CD14-positive monocyte (primary cell): Measurements from ENCODE around the gene SGCA. TPM values are rescaled to one million over a fixed set of nuclear protein-coding genes. Genes with fewer than 3 reads are reported as not detected.

Experiments used
- DNase-seq, 3 donors: peaks; one replicate each; pipeline ENCODE4 v3.0.0-alpha.2; 2011 to 2022
- H2AFZ ChIP-seq: 2 replicates; pipeline ENCODE4 v1.6.0; 2012; ENCODE audit warnings: mild to moderate bottlenecking, low read depth, low read length, inconsistent platforms; ENCODE audit not compliant: insufficient read depth, poor library complexity, severe bottlenecking
- H3K27ac ChIP-seq, 2 donors: 1 replicate in 1 of 2; 2 replicates in 1 of 2; pipeline ENCODE4 v1.5.1; 2012 to 2013; ENCODE audit warnings: low read length in 2 of 2, control low read depth in 1 of 2, inconsistent platforms in 1 of 2, low read depth in 1 of 2, mild to moderate bottlenecking in 1 of 2
- H3K27me3 ChIP-seq, 2 donors: one replicate each; pipeline versions ENCODE4 v1.6.0 to v1.6.1; 2011 to 2013; ENCODE audit warnings: low read length in 2 of 2; ENCODE audit not compliant: control insufficient read depth in 2 of 2, insufficient read depth in 2 of 2
- H3K36me3 ChIP-seq, 2 donors: replicated peaks in 1 of 2; 1 replicate in 1 of 2; 2 replicates in 1 of 2; pipeline versions ENCODE4 v1.5.1 to v1.6.1; 2012 to 2013; ENCODE audit warnings: low read length in 2 of 2, control low read depth in 1 of 2, inconsistent platforms in 1 of 2, mild to moderate bottlenecking in 1 of 2; ENCODE audit not compliant: insufficient read depth in 2 of 2, control insufficient read depth in 1 of 2
- H3K4me1 ChIP-seq, 2 donors: 1 replicate in 1 of 2; 2 replicates in 1 of 2; pipeline versions ENCODE4 v1.5.1 to v1.6.1; 2012 to 2013; ENCODE audit warnings: low read length in 2 of 2, control low read depth in 1 of 2, inconsistent platforms in 1 of 2, mild to moderate bottlenecking in 1 of 2, moderate library complexity in 1 of 2; ENCODE audit not compliant: insufficient read depth in 2 of 2, control insufficient read depth in 1 of 2
- H3K4me2 ChIP-seq: replicated peaks from 2 replicates; pipeline ENCODE3; 2012; ENCODE audit warnings: low read length, moderate library complexity, mild to moderate bottlenecking; ENCODE audit not compliant: poor library complexity, severe bottlenecking; ENCODE audit errors: extremely low read depth
- H3K4me3 ChIP-seq, 3 experiments: fragments of 200-600 bp in 1 of 3; sonication (generic) in 1 of 3; replicated peaks in 1 of 3; 1 replicate in 2 of 3; 2 replicates in 1 of 3; pipeline ENCODE4 v1.5.1; 2011 to 2013; ENCODE audit warnings: low read length in 3 of 3, mild to moderate bottlenecking in 3 of 3, control low read depth in 2 of 3, low read depth in 2 of 3, inconsistent platforms in 1 of 3, moderate library complexity in 1 of 3
- H3K79me2 ChIP-seq: 2 replicates; pipeline ENCODE4 v1.6.0; 2012; ENCODE audit warnings: mild to moderate bottlenecking, control low read depth, inconsistent platforms, low read length, moderate library complexity; ENCODE audit not compliant: insufficient read depth
- H3K9ac ChIP-seq: 2 replicates; pipeline ENCODE4 v1.6.0; 2017; ENCODE audit warnings: low read length, mild to moderate bottlenecking; ENCODE audit not compliant: insufficient read depth, poor library complexity, severe bottlenecking
- H3K9me3 ChIP-seq, 2 donors: replicated peaks in 1 of 2; 1 replicate in 1 of 2; 2 replicates in 1 of 2; pipeline versions ENCODE4 v1.5.1 to v1.6.1; 2012 to 2013; ENCODE audit warnings: low read length in 2 of 2, control low read depth in 1 of 2; ENCODE audit not compliant: control insufficient read depth in 1 of 2, insufficient read depth in 1 of 2
- H4K20me1 ChIP-seq: 2 replicates; pipeline ENCODE4 v1.6.0; 2012; ENCODE audit warnings: mild to moderate bottlenecking, low read length, control low read depth, moderate library complexity; ENCODE audit not compliant: insufficient read depth
- H3K27ac Mint-ChIP-seq, 7 donors: one replicate each; pipeline ENCODE4 v1.8.0; 2020; ENCODE audit warnings: mild to moderate bottlenecking in 7 of 7, mixed read lengths in 7 of 7, moderate library complexity in 6 of 7, inconsistent platforms in 2 of 7
- H3K27me3 Mint-ChIP-seq, 3 donors: one replicate each; pipeline ENCODE4 v1.8.0; 2021 to 2022; ENCODE audit warnings: low read depth in 3 of 3, mild to moderate bottlenecking in 3 of 3, mixed read lengths in 3 of 3, moderate library complexity in 3 of 3, inconsistent platforms in 1 of 3
- H3K36me3 Mint-ChIP-seq, 2 donors: one replicate each; pipeline ENCODE4 v1.8.0; 2020; ENCODE audit warnings: mixed read lengths in 2 of 2, inconsistent platforms in 1 of 2, mild to moderate bottlenecking in 1 of 2
- H3K4me1 Mint-ChIP-seq: one replicate; pipeline ENCODE4 v1.8.0; 2020; ENCODE audit warnings: mild to moderate bottlenecking, mixed read lengths
- H3K4me3 Mint-ChIP-seq, 2 donors: one replicate each; pipeline ENCODE4 v1.8.0; 2020; ENCODE audit warnings: mild to moderate bottlenecking in 2 of 2, mixed read lengths in 2 of 2, moderate library complexity in 1 of 2
- H3K9me3 Mint-ChIP-seq, 7 donors: one replicate each; pipeline ENCODE4 v1.8.0; 2020 to 2022; ENCODE audit warnings: mixed read lengths in 7 of 7, mild to moderate bottlenecking in 6 of 7, moderate library complexity in 6 of 7, inconsistent platforms in 2 of 7
- CTCF ChIP-seq: fragments of 200-600 bp; IDR thresholded peaks from one replicate; pipeline ENCODE4 v1.8.0; 2022; ENCODE audit warnings: antibody characterized with exemption, mild to moderate bottlenecking
- WGBS: methylation state at CpG from one replicate; pipeline ENCODE4 v1.1.5; 2013; ENCODE audit warnings: missing lambda C conversion rate; ENCODE audit not compliant: insufficient coverage; 5-methylcytosine and 5-hydroxymethylcytosine counted together
- intact Hi-C, 2 donors: fragments of 100-400 bp; cut with micrococcal nuclease; formaldehyde crosslinking; loops; one replicate each; pipeline versions ENCODE4 v1.15.0 to v1.15.1; 2023
- polyA plus RNA-seq, 3 donors: library from polyadenylated mRNA; depleted of rRNA in 1 of 3; unstranded in 2 of 3; stranded (reverse) in 1 of 3; fragments of 300-500 nt in 2 of 3; fragments of >200 nt in 1 of 3; fragmentation: Illumina TruSeq in 2 of 3; gene quantifications; 1 replicate in 2 of 3; 2 replicates in 1 of 3; pipeline ENCODE4 v1.2.3, GENCODE V29; 2012 to 2021

SGCA gene
- polyA plus RNA-seq, 3 donors = 0.27 to 0.89 (median 0.53) TPM

GRCh38 chr17:50144845-50145531, 20.8 kb upstream of the SGCA start:
- Histone ChIP-seq H3K36me3 (peaks cover 55 to 67% of the 10 kb centered on the region in 2 donors), H3K4me2 (peak overlapping the region; percentile 99), H3K4me1 (peaks cover 72 to 80% of the 10 kb centered on the region in 2 donors), H3K27ac (peak overlapping the region in 1 of 2 donors; percentile 93), H3K9ac (no peak overlapping the region), H3K9me3 (no peaks in the 10 kb centered on the region), H4K20me1 (peaks cover 98% of the 10 kb centered on the region), H3K27me3 (no peaks in the 10 kb centered on the region), H2AFZ (no peak overlapping the region), H3K79me2 (peaks cover 96% of the 10 kb centered on the region), H3K4me3 (peak overlapping the region in 2 of 3 experiments; percentile 83 to 100)
- Mint-ChIP-seq H3K9me3 (peaks cover 0 to 6% (median 1%) of the 10 kb centered on the region in 7 donors), H3K4me1 (peaks cover 77% of the 10 kb centered on the region), H3K27me3 (peaks cover 0 to 2% (median 0%) of the 10 kb centered on the region in 3 donors), H3K4me3 (peak overlapping the region; percentile 100), H3K27ac (peak overlapping the region in 4 of 7 donors; percentile 31 to 73 (median 40)), H3K36me3 (peaks cover 69 to 74% of the 10 kb centered on the region in 2 donors)
- 83% methylated on average over 11 of the region's 16 CpGs for WGBS
- DNase-seq = no peak
- intact Hi-C loops = no loop called here
- TF ChIP-seq CTCF = no peak

GRCh38 chr17:50145532-50146229, 20.1 kb upstream of the SGCA start:
- Histone ChIP-seq H3K4me3 (peak overlapping the region in 2 of 3 experiments; percentile 83 to 100), H3K36me3 (peaks cover 49 to 60% of the 10 kb centered on the region in 2 donors), H2AFZ (no peak overlapping the region), H3K9me3 (no peaks in the 10 kb centered on the region), H3K9ac (peak overlapping the region; percentile 90), H3K4me1 (peaks cover 65 to 73% of the 10 kb centered on the region in 2 donors), H3K27ac (peak overlapping the region in 1 of 2 donors; percentile 93), H3K4me2 (peak overlapping the region; percentile 99), H4K20me1 (peaks cover 97% of the 10 kb centered on the region), H3K27me3 (no peaks in the 10 kb centered on the region), H3K79me2 (peaks cover 96% of the 10 kb centered on the region)
- H3K9me3 Mint-ChIP-seq = peaks cover 0 to 4% (median 0%) of the 10 kb centered on the region in 7 donors
- peaks cover 70% of the 10 kb centered on the region for H3K4me1 Mint-ChIP-seq
- 45% methylated on average over 10 of the region's 11 CpGs for WGBS
- H3K27ac Mint-ChIP-seq = peak overlapping the region in 5 of 7 donors; percentile 33 to 79 (median 46)
- H3K4me3 Mint-ChIP-seq = peak overlapping the region; percentile 100
- DNase-seq = no peak
- peaks cover 0 to 2% (median 1%) of the 10 kb centered on the region in 3 donors for H3K27me3 Mint-ChIP-seq
- intact Hi-C loops = no loop called here
- no peak for TF ChIP-seq CTCF
- H3K36me3 Mint-ChIP-seq = peaks cover 62 to 67% of the 10 kb centered on the region in 2 donors
